Measurements from ENCODE around the gene CYB5A. TPM values are rescaled to one million over a fixed set of nuclear protein-coding genes. Genes with fewer than 3 reads are reported as not detected.
A peak's percentile ranks its signal among the peaks of the same experiment; 100 is the strongest.

Gene CYB5A, protein sequence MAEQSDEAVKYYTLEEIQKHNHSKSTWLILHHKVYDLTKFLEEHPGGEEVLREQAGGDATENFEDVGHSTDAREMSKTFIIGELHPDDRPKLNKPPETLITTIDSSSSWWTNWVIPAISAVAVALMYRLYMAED
- total RNA-seq = 10 to 100 TPM; 10.4 to 14.6 (median 13.0) TPM
- total RNA-seq (2013) = 33.9 TPM

DNA sequence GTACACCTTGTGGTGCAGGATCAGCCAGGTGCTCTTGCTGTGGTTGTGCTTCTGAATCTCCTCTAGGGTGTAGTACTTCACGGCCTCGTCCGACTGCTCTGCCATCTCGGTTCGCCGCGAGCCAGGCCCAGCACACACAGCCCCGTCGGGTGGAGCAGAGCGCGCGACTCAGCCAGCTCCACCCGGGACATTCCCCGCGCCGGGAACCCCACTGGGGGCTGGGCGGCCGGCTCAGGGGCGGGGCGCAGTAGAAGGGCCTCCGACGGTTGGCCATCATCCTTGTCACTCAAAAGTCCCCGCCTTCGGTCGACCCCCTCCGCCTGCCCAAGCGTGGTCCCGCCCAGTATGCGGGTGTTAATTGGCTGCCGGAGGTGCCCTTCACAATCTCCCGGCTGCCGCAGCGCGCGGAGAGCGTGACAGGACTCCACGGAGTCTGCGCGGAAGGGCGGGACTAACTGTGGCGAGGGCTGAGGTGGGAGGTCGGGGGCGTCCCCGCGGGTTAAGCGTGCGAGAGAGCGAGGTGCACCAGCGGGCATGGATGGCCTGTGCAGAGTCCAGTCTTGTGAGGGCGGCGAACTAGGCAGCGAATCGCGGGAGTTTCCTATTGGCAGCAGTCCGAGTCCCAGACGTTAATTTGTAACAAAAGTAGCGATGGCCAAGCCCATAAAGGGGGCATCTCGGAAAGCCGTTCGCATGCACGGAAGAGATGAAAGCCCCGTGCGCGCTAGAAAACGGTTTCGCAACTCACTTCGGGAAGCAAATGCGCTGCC is at the start of gene CYB5A:
CYB5A (minus strand) TSS at position 193 of the 770 bp plus-strand sequence; CDS start at position 105, 88 bp downstream.
- H3K36me3 ChIP-seq (ENCODE audit: control insufficient read depth, insufficient read depth, low read length) = no peaks in the 10 kb centered on the region
- DNase-seq (peak; percentile 99 to 100), ATAC-seq (peak; percentile 95 to 100 (median 96))
- no peaks in the 10 kb centered on the region for H3K9me3 ChIP-seq (ENCODE audit: control insufficient read depth, insufficient read depth, low read length)
- H3K27me3 Mint-ChIP-seq (ENCODE audit: low read depth in 2 of 2) = no peaks in the 10 kb centered on the region
- H3K4me3 Mint-ChIP-seq = no peak within 1 kb of the TSS
- H3K27ac ChIP-seq (ENCODE audit: low read length) = peak within 1 kb of the TSS; percentile 43
- peaks cover 5 to 8% of the 10 kb centered on the region in 2 donors for H3K4me1 Mint-ChIP-seq
- WGBS (ENCODE audit: insufficient coverage) = under 1% methylated on average over 68 of the region's 68 CpGs
- TF ChIP-seq, protein P1, sequence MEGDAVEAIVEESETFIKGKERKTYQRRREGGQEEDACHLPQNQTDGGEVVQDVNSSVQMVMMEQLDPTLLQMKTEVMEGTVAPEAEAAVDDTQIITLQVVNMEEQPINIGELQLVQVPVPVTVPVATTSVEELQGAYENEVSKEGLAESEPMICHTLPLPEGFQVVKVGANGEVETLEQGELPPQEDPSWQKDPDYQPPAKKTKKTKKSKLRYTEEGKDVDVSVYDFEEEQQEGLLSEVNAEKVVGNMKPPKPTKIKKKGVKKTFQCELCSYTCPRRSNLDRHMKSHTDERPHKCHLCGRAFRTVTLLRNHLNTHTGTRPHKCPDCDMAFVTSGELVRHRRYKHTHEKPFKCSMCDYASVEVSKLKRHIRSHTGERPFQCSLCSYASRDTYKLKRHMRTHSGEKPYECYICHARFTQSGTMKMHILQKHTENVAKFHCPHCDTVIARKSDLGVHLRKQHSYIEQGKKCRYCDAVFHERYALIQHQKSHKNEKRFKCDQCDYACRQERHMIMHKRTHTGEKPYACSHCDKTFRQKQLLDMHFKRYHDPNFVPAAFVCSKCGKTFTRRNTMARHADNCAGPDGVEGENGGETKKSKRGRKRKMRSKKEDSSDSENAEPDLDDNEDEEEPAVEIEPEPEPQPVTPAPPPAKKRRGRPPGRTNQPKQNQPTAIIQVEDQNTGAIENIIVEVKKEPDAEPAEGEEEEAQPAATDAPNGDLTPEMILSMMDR (IDR thresholded peaks at IDR 0.05) = no peak
- intact Hi-C loops (cut with micrococcal nuclease) = loop anchor here (1.0 to 2.0 kb wide), 3 partner anchors 144 to 305 kb away; partner anchors contain the start of genes CNDP2, TIMM21 and ZNF407
- H3K36me3 Mint-ChIP-seq = no peaks in the 10 kb centered on the region
- peak within 1 kb of the TSS; percentile 95 for H3K4me3 ChIP-seq (ENCODE audit: low read length)
- H3K27ac Mint-ChIP-seq = peak within 1 kb of the TSS; percentile 85 to 95
- H3K4me1 ChIP-seq (ENCODE audit: control insufficient read depth, insufficient read depth, low read length) = peaks cover 13% of the 10 kb centered on the region
- no peaks in the 10 kb centered on the region for H3K9me3 Mint-ChIP-seq
- H3K27me3 ChIP-seq (ENCODE audit: control insufficient read depth, insufficient read depth, low read length) = no peaks in the 10 kb centered on the region

DNA sequence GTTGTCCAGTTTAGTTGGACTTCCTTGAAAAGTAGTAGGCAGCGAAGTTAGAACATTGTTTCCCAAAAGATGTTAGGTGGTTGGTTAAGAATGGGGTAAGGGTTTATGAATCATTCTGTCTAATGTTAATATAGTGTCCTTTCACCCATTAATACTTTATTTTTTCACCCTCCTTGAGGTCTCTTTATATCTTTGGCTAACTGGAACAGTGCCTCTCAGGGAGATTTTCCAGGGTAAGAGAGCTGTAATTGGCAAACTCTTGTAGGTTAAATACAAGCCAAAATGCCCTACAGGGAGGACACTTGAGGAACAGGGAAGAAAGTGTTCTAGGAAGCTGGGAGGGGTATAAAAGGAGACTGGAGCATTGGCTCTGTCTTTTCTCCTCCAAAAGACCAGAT is 46.1 kb upstream of the CYB5A start:
- Mint-ChIP-seq H3K27me3 (ENCODE audit: low read depth in 2 of 2) (peaks cover 13 to 23% of the 10 kb centered on the region in 2 donors), H3K27ac (no peak overlapping the region), H3K9me3 (no peaks in the 10 kb centered on the region), H3K4me3 (no peak overlapping the region), H3K4me1 (no peaks in the 10 kb centered on the region), H3K36me3 (no peaks in the 10 kb centered on the region)
- Histone ChIP-seq H3K9me3 (ENCODE audit: control insufficient read depth, insufficient read depth, low read length) (no peaks in the 10 kb centered on the region), H3K4me3 (ENCODE audit: low read length) (no peak overlapping the region), H3K4me1 (ENCODE audit: control insufficient read depth, insufficient read depth, low read length) (no peaks in the 10 kb centered on the region), H3K27ac (ENCODE audit: low read length) (no peak overlapping the region), H3K27me3 (ENCODE audit: control insufficient read depth, insufficient read depth, low read length) (peaks cover 5% of the 10 kb centered on the region), H3K36me3 (ENCODE audit: control insufficient read depth, insufficient read depth, low read length) (no peaks in the 10 kb centered on the region)
- TF ChIP-seq, protein P1 (IDR thresholded peaks at IDR 0.05) = no peak
- ATAC-seq (no peak), DNase-seq (no peak)
- 80% methylated on average over 1 of the region's 1 CpG for WGBS (ENCODE audit: insufficient coverage)
- intact Hi-C loops (cut with micrococcal nuclease) = loop anchor here (10.0 kb wide), 1 partner anchor 1573 kb away; no protein-coding TSS in a partner anchor

DNA sequence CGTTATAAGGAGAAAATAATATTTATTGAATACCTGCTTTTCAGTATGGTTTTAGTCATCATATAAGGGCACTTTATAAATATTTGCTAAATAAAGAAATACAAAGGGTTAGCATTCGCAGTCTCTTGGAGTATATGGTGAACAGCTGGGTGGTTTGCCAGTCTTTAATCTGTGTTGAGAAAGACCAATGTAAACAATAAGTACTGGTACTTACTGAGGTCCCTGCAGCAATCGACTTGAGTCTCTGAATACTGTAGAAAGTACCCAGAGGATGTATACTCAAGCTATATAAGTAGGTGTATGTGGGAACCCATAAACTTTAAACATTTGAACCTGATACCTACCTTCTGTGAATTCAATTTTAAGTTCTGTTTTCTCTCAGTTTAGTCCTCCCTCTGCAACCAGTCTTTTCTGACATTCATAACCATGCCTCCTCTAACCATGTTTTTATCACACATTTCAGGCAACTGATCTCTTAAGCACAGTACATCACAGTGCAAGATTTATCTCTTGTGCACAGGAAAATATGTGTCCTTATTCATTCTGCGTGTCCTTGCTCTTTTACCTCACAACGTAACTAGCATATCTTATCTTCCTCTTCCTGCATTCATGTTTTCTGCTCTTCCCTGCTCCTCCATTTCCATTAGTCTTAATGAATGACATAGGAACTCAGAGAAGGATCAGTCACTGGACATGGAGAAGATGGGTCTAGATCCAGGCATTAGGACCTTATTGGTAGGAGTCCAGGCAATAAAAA is 45.6 kb upstream of the CYB5A start:
- H3K9me3 ChIP-seq (ENCODE audit: control insufficient read depth, insufficient read depth, low read length) = no peaks in the 10 kb centered on the region
- Mint-ChIP-seq H3K36me3 (no peaks in the 10 kb centered on the region), H3K4me1 (no peaks in the 10 kb centered on the region), H3K4me3 (no peak overlapping the region), H3K27ac (no peak overlapping the region), H3K27me3 (ENCODE audit: low read depth in 2 of 2) (peaks cover 11 to 18% of the 10 kb centered on the region in 2 donors), H3K9me3 (no peaks in the 10 kb centered on the region)
- no peak for ATAC-seq
- peaks cover 5% of the 10 kb centered on the region for H3K27me3 ChIP-seq (ENCODE audit: control insufficient read depth, insufficient read depth, low read length)
- H3K4me1 ChIP-seq (ENCODE audit: control insufficient read depth, insufficient read depth, low read length) = no peaks in the 10 kb centered on the region
- intact Hi-C loops (cut with micrococcal nuclease) = loop anchor here (10.0 kb wide), 1 partner anchor 1573 kb away; no protein-coding TSS in a partner anchor
- TF ChIP-seq, protein P1 (IDR thresholded peaks at IDR 0.05) = no peak
- no peak for DNase-seq
- H3K27ac ChIP-seq (ENCODE audit: low read length) = no peak overlapping the region
- no peaks in the 10 kb centered on the region for H3K36me3 ChIP-seq (ENCODE audit: control insufficient read depth, insufficient read depth, low read length)
- H3K4me3 ChIP-seq (ENCODE audit: low read length) = no peak overlapping the region
- WGBS (ENCODE audit: insufficient coverage) = 89% methylated on average over 4 of the region's 5 CpGs
